Chondrocyte (in vitro differentiated cells): ENCODE results near the gene GAK. TPM values are rescaled to one million over a fixed set of nuclear protein-coding genes. Genes with fewer than 3 reads are reported as not detected.

Source experiments
- DNase-seq: peaks from one replicate; pipeline ENCODE4 v3.0.0; 2021; ENCODE audit warnings: mixed read lengths, low spot score
- H3K27ac Mint-ChIP-seq: one replicate; pipeline ENCODE4 v1.8.0; 2021; ENCODE audit warnings: mild to moderate bottlenecking, moderate library complexity, mixed read lengths; ENCODE audit not compliant: unreplicated experiment
- H3K27me3 Mint-ChIP-seq: 2 replicates; pipeline ENCODE4 v1.8.0; 2021; ENCODE audit warnings: low read depth, mixed read lengths
- H3K36me3 Mint-ChIP-seq: 2 replicates; pipeline ENCODE4 v1.8.0; 2021; ENCODE audit warnings: low read depth, mixed read lengths
- H3K4me1 Mint-ChIP-seq: 2 replicates; pipeline ENCODE4 v1.8.0; 2021; ENCODE audit warnings: low read depth, mild to moderate bottlenecking, mixed read lengths
- H3K4me3 Mint-ChIP-seq: one replicate; pipeline ENCODE4 v1.8.0; 2021; ENCODE audit warnings: mild to moderate bottlenecking, moderate library complexity, mixed read lengths; ENCODE audit not compliant: unreplicated experiment
- H3K9me3 Mint-ChIP-seq: 2 replicates; pipeline ENCODE4 v1.8.0; 2021; ENCODE audit warnings: low read depth, mixed read lengths
- CTCF ChIP-seq: fragments of 200-600 bp; sonication (generic); IDR thresholded peaks from 2 replicates; pipeline ENCODE4 v1.5.0; 2021; ENCODE audit warnings: antibody characterized with exemption, mild to moderate bottlenecking, moderate library complexity
- total RNA-seq: library from RNA; stranded (reverse); gene quantifications from 3 replicates; pipeline ENCODE4 v1.2.1, GENCODE V29; 2021

GAK gene
- total RNA-seq, 1 donor from 2014 or later: 61.4 TPM

GRCh38 chr4:844752-845232, 87.3 kb downstream of the GAK start:
- H3K36me3 Mint-ChIP-seq: peaks cover 16% of the 10 kb centered on the region
- peak; percentile 75 for DNase-seq
- no peak overlapping the region for H3K4me3 Mint-ChIP-seq
- TF ChIP-seq CTCF: no peak
- H3K4me1 Mint-ChIP-seq: peaks cover 5% of the 10 kb centered on the region
- H3K27ac Mint-ChIP-seq: no peak overlapping the region
- no peaks in the 10 kb centered on the region for H3K27me3 Mint-ChIP-seq
- peaks cover 2% of the 10 kb centered on the region for H3K9me3 Mint-ChIP-seq

GRCh38 chr4:839675-840443, 92.3 kb downstream of the GAK start:
- Mint-ChIP-seq H3K4me1 (no peaks in the 10 kb centered on the region), H3K27me3 (no peaks in the 10 kb centered on the region), H3K36me3 (peaks cover 8% of the 10 kb centered on the region), H3K4me3 (no peak overlapping the region), H3K27ac (no peak overlapping the region), H3K9me3 (peaks cover 15% of the 10 kb centered on the region)
- no peak for TF ChIP-seq CTCF
- no peak for DNase-seq

- no peak overlapping the region for H3K27ac Mint-ChIP-seq
- H3K4me3 Mint-ChIP-seq: no peak overlapping the region
- TF ChIP-seq CTCF: no peak
- peaks cover 6% of the 10 kb centered on the region for H3K36me3 Mint-ChIP-seq
- no peaks in the 10 kb centered on the region for H3K27me3 Mint-ChIP-seq
- DNase-seq: no peak
- no peaks in the 10 kb centered on the region for H3K4me1 Mint-ChIP-seq
- H3K9me3 Mint-ChIP-seq: peaks cover 15% of the 10 kb centered on the region
These were observed 94.3 kb downstream of the GAK start for GRCh38 chr4:837772-838171.

- Mint-ChIP-seq H3K36me3 (peaks cover 4% of the 10 kb centered on the region), H3K4me3 (no peak overlapping the region), H3K4me1 (no peaks in the 10 kb centered on the region), H3K27ac (no peak overlapping the region), H3K9me3 (peaks cover 15% of the 10 kb centered on the region), H3K27me3 (no peaks in the 10 kb centered on the region)
- DNase-seq: peak; percentile 88
- TF ChIP-seq CTCF: no peak
These were observed 95.3 kb downstream of the GAK start for GRCh38 chr4:836750-837301.

GRCh38 chr4:836003-836511, 96.1 kb downstream of the GAK start:
- H3K4me1 Mint-ChIP-seq: no peaks in the 10 kb centered on the region
- peaks cover 14% of the 10 kb centered on the region for H3K9me3 Mint-ChIP-seq
- H3K4me3 Mint-ChIP-seq: no peak overlapping the region
- H3K36me3 Mint-ChIP-seq: peaks cover 1% of the 10 kb centered on the region
- H3K27ac Mint-ChIP-seq: no peak overlapping the region
- DNase-seq: peak; percentile 81
- no peak for TF ChIP-seq CTCF
- H3K27me3 Mint-ChIP-seq: peaks cover 2% of the 10 kb centered on the region
